ENCODE measurements around the gene KRTAP12-2. TPM values are rescaled to one million over a fixed set of nuclear protein-coding genes. Genes with fewer than 3 reads are reported as not detected.

Gene KRTAP12-2
- total and polyA plus RNA-seq, 10 of the 15 experiments (the other 5 are each of a cell fraction or from before 2014, with no cell fraction given) = not detected

DNA sequence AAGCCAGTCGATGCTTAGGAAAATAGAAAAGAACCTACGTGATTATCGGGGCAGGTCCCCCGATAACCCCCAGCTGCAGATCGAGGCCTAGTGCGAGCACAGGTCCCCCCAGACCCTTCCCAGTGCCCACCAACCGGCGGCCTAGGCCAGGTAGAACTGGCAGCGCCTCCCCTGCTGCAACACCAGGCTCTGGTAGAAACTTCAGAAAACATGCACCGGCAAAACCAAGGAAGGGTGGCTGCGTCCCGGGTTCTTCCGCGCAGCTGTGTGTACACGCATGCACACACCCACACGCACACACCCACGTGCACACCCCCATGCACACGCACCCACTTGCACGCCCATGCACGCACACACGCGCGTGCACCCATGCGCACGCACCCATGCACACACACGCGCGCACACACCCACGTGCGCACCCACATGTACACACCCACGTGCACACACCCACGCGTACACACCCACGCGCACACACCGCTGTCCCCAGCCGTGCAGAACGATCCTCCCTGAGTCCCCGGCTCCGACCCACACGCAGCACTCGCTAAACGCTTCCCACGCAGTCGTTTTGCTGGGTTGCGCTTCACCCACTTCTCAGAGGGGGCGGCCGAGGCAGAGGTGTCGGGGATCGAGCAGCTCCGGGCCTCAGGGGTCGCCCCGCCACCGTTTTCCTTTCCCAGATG lies 39.4 kb upstream of the KRTAP12-2 start:
- ATAC-seq (no peak), DNase-seq (ENCODE audit: low read depth, low spot score) (no peak), FAIRE-seq (no peak)
- Histone ChIP-seq H3K4me1 (ENCODE audit: control insufficient read depth, insufficient read depth, low read length) (no peaks in the 10 kb centered on the region), H3K4me3 (no peak overlapping the region), H3K9ac (ENCODE audit: control insufficient read depth, insufficient read depth, low read length) (no peak overlapping the region), H3K79me2 (ENCODE audit: control insufficient read depth, insufficient read depth, low read length) (no peaks in the 10 kb centered on the region), H4K20me1 (ENCODE audit: control insufficient read depth, insufficient read depth) (no peaks in the 10 kb centered on the region), H3K27me3 (replicated peaks in 1 of 2; ENCODE audit: control insufficient read depth in 2 of 2, insufficient read depth in 2 of 2, low read length in 1 of 2) (peaks cover 8 to 10% of the 10 kb centered on the region in 2 experiments; a peak in 3 of 4 replicates), H3K4me2 (ENCODE audit: control insufficient read depth, insufficient read depth) (no peak overlapping the region), H2AFZ (ENCODE audit: control insufficient read depth, low read depth, low read length) (no peak overlapping the region), H3K9me3 (replicated peaks; ENCODE audit: control insufficient read depth, insufficient read depth, low read length) (peaks cover 6% of the 10 kb centered on the region; the same call in 1 of the 3 replicates), H3K36me3 (ENCODE audit: control insufficient read depth in 2 of 2, insufficient read depth in 2 of 2, low read length in 1 of 2) (no peaks in the 10 kb centered on the region), H3K27ac (ENCODE audit: control insufficient read depth, insufficient read depth) (no peak overlapping the region)
- RAD21 ChIA-PET (ENCODE audit: unreplicated experiment) = no interaction called here
- WGBS (ENCODE audit: insufficient coverage, insufficient replicate concordance, low lambda C conversion rate, missing lambda C conversion rate) = 61% methylated on average over 53 of the region's 54 CpGs
- POLR2A ChIA-PET = no interaction called here
- intact Hi-C loops (cut with micrococcal nuclease; ENCODE audit: unreplicated experiment) = no loop called here
- in situ Hi-C loops (cut with MboI) = no loop called here
- TF ChIP-seq HDAC2 (IDR thresholded peaks at IDR 0.05) (no peak), MTA3 (IDR thresholded peaks at IDR 0.05; ENCODE audit: borderline replicate concordance, low read length) (no peak), CBX3 (IDR thresholded peaks at IDR 0.05; ENCODE audit: borderline replicate concordance, low read depth) (no peak), SMAD1 (IDR thresholded peaks at IDR 0.05; ENCODE audit: low read depth, partially characterized antibody) (no peak), NR2C2 (IDR thresholded peaks at IDR 0.05; ENCODE audit: borderline replicate concordance, control insufficient read depth, insufficient read length, low read depth) (no peak), IKZF2 (IDR thresholded peaks at IDR 0.05) (no peak), RB1 (IDR thresholded peaks at IDR 0.05; ENCODE audit: borderline replicate concordance) (no peak), SRF (IDR thresholded peaks at IDR 0.05; ENCODE audit: low read depth in 2 of 2, low read length in 2 of 2) (no peak), ZNF24 (IDR thresholded peaks at IDR 0.05) (no peak), IRF4 (IDR thresholded peaks at IDR 0.05; ENCODE audit: low read depth, low read length) (no peak)
- TF ChIP-seq, protein P1, sequence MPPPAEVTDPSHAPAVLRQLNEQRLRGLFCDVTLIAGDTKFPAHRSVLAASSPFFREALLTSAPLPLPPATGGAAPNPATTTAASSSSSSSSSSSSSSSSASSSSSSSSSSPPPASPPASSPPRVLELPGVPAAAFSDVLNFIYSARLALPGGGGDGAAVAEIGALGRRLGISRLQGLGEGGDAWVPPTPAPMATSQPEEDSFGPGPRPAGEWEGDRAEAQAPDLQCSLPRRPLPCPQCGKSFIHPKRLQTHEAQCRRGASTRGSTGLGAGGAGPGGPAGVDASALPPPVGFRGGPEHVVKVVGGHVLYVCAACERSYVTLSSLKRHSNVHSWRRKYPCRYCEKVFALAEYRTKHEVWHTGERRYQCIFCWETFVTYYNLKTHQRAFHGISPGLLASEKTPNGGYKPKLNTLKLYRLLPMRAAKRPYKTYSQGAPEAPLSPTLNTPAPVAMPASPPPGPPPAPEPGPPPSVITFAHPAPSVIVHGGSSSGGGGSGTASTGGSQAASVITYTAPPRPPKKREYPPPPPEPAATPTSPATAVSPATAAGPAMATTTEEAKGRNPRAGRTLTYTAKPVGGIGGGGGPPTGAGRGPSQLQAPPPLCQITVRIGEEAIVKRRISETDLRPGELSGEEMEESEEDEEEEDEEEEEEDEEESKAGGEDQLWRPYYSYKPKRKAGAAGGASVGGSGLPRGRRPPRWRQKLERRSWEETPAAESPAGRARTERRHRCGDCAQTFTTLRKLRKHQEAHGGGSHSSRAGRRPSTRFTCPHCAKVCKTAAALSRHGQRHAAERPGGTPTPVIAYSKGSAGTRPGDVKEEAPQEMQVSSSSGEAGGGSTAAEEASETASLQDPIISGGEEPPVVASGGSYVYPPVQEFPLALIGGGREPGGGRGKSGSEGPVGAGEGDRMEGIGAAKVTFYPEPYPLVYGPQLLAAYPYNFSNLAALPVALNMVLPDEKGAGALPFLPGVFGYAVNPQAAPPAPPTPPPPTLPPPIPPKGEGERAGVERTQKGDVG (CRISPR knock-in tag; IDR thresholded peaks at IDR 0.05) = no peak
- TF ChIP-seq, protein P2, sequence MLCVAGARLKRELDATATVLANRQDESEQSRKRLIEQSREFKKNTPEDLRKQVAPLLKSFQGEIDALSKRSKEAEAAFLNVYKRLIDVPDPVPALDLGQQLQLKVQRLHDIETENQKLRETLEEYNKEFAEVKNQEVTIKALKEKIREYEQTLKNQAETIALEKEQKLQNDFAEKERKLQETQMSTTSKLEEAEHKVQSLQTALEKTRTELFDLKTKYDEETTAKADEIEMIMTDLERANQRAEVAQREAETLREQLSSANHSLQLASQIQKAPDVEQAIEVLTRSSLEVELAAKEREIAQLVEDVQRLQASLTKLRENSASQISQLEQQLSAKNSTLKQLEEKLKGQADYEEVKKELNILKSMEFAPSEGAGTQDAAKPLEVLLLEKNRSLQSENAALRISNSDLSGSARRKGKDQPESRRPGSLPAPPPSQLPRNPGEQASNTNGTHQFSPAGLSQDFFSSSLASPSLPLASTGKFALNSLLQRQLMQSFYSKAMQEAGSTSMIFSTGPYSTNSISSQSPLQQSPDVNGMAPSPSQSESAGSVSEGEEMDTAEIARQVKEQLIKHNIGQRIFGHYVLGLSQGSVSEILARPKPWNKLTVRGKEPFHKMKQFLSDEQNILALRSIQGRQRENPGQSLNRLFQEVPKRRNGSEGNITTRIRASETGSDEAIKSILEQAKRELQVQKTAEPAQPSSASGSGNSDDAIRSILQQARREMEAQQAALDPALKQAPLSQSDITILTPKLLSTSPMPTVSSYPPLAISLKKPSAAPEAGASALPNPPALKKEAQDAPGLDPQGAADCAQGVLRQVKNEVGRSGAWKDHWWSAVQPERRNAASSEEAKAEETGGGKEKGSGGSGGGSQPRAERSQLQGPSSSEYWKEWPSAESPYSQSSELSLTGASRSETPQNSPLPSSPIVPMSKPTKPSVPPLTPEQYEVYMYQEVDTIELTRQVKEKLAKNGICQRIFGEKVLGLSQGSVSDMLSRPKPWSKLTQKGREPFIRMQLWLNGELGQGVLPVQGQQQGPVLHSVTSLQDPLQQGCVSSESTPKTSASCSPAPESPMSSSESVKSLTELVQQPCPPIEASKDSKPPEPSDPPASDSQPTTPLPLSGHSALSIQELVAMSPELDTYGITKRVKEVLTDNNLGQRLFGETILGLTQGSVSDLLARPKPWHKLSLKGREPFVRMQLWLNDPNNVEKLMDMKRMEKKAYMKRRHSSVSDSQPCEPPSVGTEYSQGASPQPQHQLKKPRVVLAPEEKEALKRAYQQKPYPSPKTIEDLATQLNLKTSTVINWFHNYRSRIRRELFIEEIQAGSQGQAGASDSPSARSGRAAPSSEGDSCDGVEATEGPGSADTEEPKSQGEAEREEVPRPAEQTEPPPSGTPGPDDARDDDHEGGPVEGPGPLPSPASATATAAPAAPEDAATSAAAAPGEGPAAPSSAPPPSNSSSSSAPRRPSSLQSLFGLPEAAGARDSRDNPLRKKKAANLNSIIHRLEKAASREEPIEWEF (IDR thresholded peaks at IDR 0.05; ENCODE audit: insufficient replicate concordance, low read depth, low read length) = no peak
- SMC1A ChIA-PET (ENCODE audit: uncharacterized antibody, unreplicated experiment) = no interaction called here
- CTCF ChIA-PET = no interaction called here
- no TSS peak for BruUV-seq (replicated peaks)
